GM12801 (cell line): ENCODE data around the gene CDH4.

Experiments
- CTCF ChIP-seq: IDR thresholded peaks from one replicate; pipeline ENCODE4 v1.5.1; 2011; ENCODE audit warnings: control low read depth; ENCODE audit not compliant: insufficient read length; ENCODE audit errors: extremely low read depth

CDH4 gene

GRCh38 chr20:61849376-61849775 lies 597.3 kb downstream of the CDH4 start:
- no peak for TF ChIP-seq CTCF

GRCh38 chr20:61849822-61850221 lies 597.8 kb downstream of the CDH4 start:
- no peak for TF ChIP-seq CTCF

DNA sequence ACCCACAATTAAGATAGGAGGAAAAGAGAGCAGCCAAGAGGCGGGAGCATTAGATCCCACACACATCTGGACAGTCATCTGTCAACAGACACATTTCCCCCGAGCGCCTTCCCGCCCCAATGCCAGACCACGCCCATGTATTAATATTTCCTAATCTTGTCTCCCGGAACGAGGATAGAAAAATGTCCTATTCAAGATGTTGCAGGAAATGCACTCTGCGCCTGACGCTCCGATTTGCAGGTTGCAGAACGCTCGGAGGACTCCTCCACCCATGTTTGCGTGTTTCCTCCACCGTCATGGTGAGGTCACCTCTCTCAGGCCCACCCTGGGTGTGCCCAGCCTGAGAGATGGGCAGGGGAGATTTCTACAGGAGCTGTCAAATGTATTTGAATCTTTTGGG lies 598.4 kb downstream of the CDH4 start:
- no peak for TF ChIP-seq CTCF

DNA sequence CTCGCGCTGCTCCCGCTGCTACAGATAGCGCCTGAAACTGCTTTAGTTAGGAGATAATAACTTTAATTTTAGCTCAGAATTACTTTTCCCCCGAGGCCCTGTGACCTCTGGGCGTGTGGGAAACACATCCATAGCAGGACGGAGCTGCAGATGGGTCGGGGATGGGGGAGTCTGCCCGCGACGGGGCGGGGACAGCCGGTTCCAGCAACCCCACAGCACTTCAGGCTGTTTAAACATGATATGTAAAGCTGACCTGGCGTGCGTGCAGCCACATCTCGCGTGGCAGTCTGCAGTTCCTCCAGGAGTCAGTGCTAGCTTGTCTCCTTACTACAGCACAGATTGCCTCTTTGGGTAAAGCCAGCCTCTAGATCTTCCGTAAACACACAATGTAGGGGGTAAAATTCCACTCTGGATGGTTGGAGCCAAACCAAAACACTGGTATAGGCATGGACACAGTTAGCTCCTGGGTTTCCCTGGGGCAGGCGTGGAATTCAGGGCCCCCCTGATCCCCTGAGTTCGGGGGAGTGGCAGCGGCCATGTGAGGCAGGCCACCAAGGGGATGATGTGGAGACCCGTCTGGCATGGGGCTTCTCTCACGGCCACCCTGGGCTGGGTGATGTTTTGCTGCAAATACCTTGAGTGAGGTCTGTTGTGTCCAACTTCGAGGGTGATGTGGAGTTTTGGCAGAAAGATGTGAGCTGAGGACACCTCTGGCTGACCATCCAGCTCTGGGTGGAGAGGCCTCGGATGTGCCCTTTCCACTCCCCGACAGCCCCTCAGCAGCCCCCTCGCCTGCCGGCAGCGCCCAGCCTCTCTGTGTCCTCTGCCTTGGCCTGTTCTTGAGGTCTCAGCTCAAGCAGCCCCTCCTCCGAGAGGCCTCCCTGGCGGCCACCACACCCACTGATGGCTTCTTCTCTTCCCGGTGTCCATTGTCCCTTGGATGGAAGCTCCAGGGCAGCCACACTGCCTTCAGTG lies 599.2 kb downstream of the CDH4 start:
- no peak for TF ChIP-seq CTCF

- TF ChIP-seq CTCF: no peak
Measured at GRCh38 chr20:61852268-61853072, 600.4 kb downstream of the CDH4 start.

GRCh38 chr20:61853073-61854005 lies 601.3 kb downstream of the CDH4 start:
- no peak for TF ChIP-seq CTCF

DNA sequence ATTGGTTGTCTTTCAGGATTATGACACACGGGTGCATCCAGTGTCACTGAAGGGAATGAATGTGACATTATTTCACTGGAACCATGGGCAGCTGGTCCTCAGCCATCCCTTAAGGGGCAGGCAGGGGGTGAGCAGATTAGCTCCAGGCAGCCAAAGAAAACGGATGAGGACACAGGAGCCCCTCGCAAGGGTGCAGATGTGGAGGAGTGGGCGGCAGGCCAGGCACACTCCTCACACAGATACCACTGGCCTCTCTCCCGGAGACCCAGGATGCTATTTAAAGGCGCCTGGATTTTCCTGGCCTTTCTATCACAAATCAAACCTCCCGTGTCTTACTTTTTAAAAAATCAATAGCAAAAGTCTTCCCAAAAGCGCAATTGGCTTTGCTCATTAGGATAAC lies 603.2 kb downstream of the CDH4 start:
- no peak for TF ChIP-seq CTCF
